H1 (cell line): ENCODE results near the gene RSBN1. TPM values are rescaled to one million over a fixed set of nuclear protein-coding genes. Genes with fewer than 3 reads are reported as not detected.
"Not testable (repeated sequence)": the region's sequence is repeated elsewhere in the genome, so short reads cannot be mapped to it uniquely, and the experiment has no call there.

Experiments used
- CTCF ChIA-PET: fragments of 300-600 bp; sonication (Branson Sonifier 250); formaldehyde crosslinking; loops from one replicate; lab custom pipeline; 2021; ENCODE audit not compliant: partially characterized antibody; lab: Charles Lee
- POLR2A ChIA-PET: fragments of 300-600 bp; sonication (Branson Sonifier 250); formaldehyde crosslinking; loops from one replicate; lab custom pipeline; 2021; ENCODE audit warnings: inconsistent platforms; ENCODE audit not compliant: partially characterized antibody; lab: Charles Lee
- DNase-seq, 2 experiments: peaks; one replicate each; pipeline versions ENCODE4 v3.0.0 to v3.0.0-alpha.2; 2010 to 2022; ENCODE audit warnings: low spot score in 2 of 2, low read depth in 1 of 2, mixed read lengths in 1 of 2
- FAIRE-seq: peaks from 2 replicates; lab custom pipeline; 2011; peaks lifted over from hg19 to GRCh38; lab: Jason Lieb, UNC
- H2AFZ ChIP-seq: 2 replicates; pipeline ENCODE4 v1.8.1; 2012; ENCODE audit warnings: low read length, inconsistent platforms
- H2AK5ac ChIP-seq: 2 replicates; pipeline ENCODE4 v1.6.1; 2013; ENCODE audit warnings: low read depth, low read length
- H2BK120ac ChIP-seq: replicated peaks from 2 replicates; pipeline ENCODE3; 2013; ENCODE audit warnings: low read depth, low read length, inconsistent platforms
- H2BK12ac ChIP-seq: 2 replicates; pipeline ENCODE4 v1.6.1; 2013; ENCODE audit warnings: low read depth, low read length
- H2BK15ac ChIP-seq: 2 replicates; pipeline ENCODE4 v1.6.1; 2013; ENCODE audit warnings: low read length
- H2BK20ac ChIP-seq: 2 replicates; pipeline ENCODE4 v1.6.1; 2013; ENCODE audit warnings: low read length
- H2BK5ac ChIP-seq: 2 replicates; pipeline ENCODE4 v1.6.1; 2013; ENCODE audit warnings: low read depth, low read length
- H3K14ac ChIP-seq: 2 replicates; pipeline ENCODE4 v1.6.1; 2013; ENCODE audit warnings: inconsistent platforms; ENCODE audit not compliant: insufficient read length
- H3K18ac ChIP-seq: 2 replicates; pipeline ENCODE4 v1.6.1; 2013; ENCODE audit warnings: low read length; ENCODE audit errors: extremely low read depth
- H3K23ac ChIP-seq: 2 replicates; pipeline ENCODE4 v1.6.1; 2013; ENCODE audit warnings: inconsistent platforms; ENCODE audit not compliant: insufficient read length
- H3K23me2 ChIP-seq: 2 replicates; pipeline ENCODE4 v1.6.1; 2013; ENCODE audit warnings: low read depth, low read length
- H3K27ac ChIP-seq: 2 replicates; pipeline ENCODE4 v1.6.1; 2011; ENCODE audit warnings: low read depth, low read length, inconsistent platforms
- H3K27me3 ChIP-seq, 4 experiments: replicated peaks in 1 of 4; 1 replicate in 1 of 4; 2 replicates in 3 of 4; pipeline versions ENCODE4 v1.6.1 to v1.8.1; 2011 to 2013; ENCODE audit warnings: low read length in 3 of 4, mild to moderate bottlenecking in 3 of 4, inconsistent platforms in 2 of 4, mixed read lengths in 2 of 4, moderate library complexity in 1 of 4; ENCODE audit not compliant: control insufficient read depth in 3 of 4, insufficient read depth in 3 of 4; ENCODE audit errors: extremely low read depth in 1 of 4
- H3K36me3 ChIP-seq, 4 experiments: 2 replicates each; pipeline versions ENCODE4 v1.6.1 to v1.8.1; 2011 to 2013; ENCODE audit warnings: mild to moderate bottlenecking in 4 of 4, low read length in 3 of 4, moderate library complexity in 2 of 4, control low read depth in 1 of 4, inconsistent platforms in 1 of 4; ENCODE audit not compliant: insufficient read depth in 4 of 4, control insufficient read depth in 2 of 4
- H3K4ac ChIP-seq: replicated peaks from 2 replicates; pipeline ENCODE3; 2013; ENCODE audit warnings: low read length, low read depth, mixed read lengths, inconsistent platforms; ENCODE audit not compliant: insufficient read length
- H3K4me1 ChIP-seq, 4 experiments: replicated peaks in 1 of 4; 1 replicate in 1 of 4; 2 replicates in 3 of 4; pipeline versions ENCODE4 v1.6.1 to v1.8.1; 2011 to 2013; ENCODE audit warnings: low read length in 3 of 4, inconsistent platforms in 2 of 4, mixed read lengths in 1 of 4; ENCODE audit not compliant: insufficient read depth in 4 of 4, control insufficient read depth in 3 of 4
- H3K4me2 ChIP-seq, 2 experiments: 2 replicates each; pipeline versions ENCODE4 v1.6.1 to v1.8.1; 2011 to 2013; ENCODE audit warnings: low read depth in 2 of 2, low read length in 2 of 2, control low read depth in 1 of 2, inconsistent platforms in 1 of 2, mild to moderate bottlenecking in 1 of 2; ENCODE audit not compliant: insufficient read depth in 1 of 2
- H3K4me3 ChIP-seq, 4 experiments: fragments of 200-600, 300-600 bp in 1 of 4; sonication (generic), shearing (Covaris generic), sonication (Bioruptor Twin) in 1 of 4; 2 replicates each; pipeline versions ENCODE4 v1.5.1 to v1.8.1; 2011 to 2016; ENCODE audit warnings: low read length in 4 of 4, low read depth in 3 of 4, control low read depth in 2 of 4, inconsistent platforms in 2 of 4, mild to moderate bottlenecking in 2 of 4, mixed read lengths in 1 of 4, moderate library complexity in 1 of 4; ENCODE audit not compliant: insufficient read depth in 2 of 4; ENCODE audit errors: extremely low read depth in 1 of 4
- H3K56ac ChIP-seq: replicated peaks from 2 replicates; pipeline ENCODE3; 2013; ENCODE audit warnings: low read depth, mild to moderate bottlenecking, mixed read lengths, low read length, inconsistent platforms; ENCODE audit not compliant: insufficient read length
- H3K79me1 ChIP-seq: 2 replicates; pipeline ENCODE4 v1.6.1; 2013; ENCODE audit warnings: low read depth, low read length, control low read depth
- H3K79me2 ChIP-seq, 2 experiments: 2 replicates each; pipeline versions ENCODE4 v1.6.1 to v1.8.1; 2012 to 2013; ENCODE audit warnings: low read length in 2 of 2, mild to moderate bottlenecking in 2 of 2, inconsistent platforms in 1 of 2; ENCODE audit not compliant: insufficient read depth in 2 of 2, control insufficient read depth in 1 of 2
- H3K9ac ChIP-seq, 4 experiments: replicated peaks in 1 of 4; 1 replicate in 1 of 4; 2 replicates in 3 of 4; pipeline versions ENCODE4 v1.6.1 to v1.8.1; 2011 to 2013; ENCODE audit warnings: low read depth in 3 of 4, low read length in 3 of 4, control low read depth in 2 of 4, mild to moderate bottlenecking in 2 of 4, moderate library complexity in 2 of 4, inconsistent platforms in 1 of 4; ENCODE audit errors: extremely low read depth in 1 of 4
- H3K9me3 ChIP-seq, 2 experiments: 2 replicates each; pipeline versions ENCODE4 v1.6.1 to v1.8.1; 2012 to 2013; ENCODE audit warnings: mild to moderate bottlenecking in 2 of 2, moderate library complexity in 2 of 2, control low read depth in 1 of 2, inconsistent platforms in 1 of 2, low read depth in 1 of 2, low read length in 1 of 2, mixed read lengths in 1 of 2; ENCODE audit not compliant: insufficient read depth in 2 of 2
- H4K20me1 ChIP-seq, 2 experiments: replicated peaks in 1 of 2; 2 replicates each; pipeline versions ENCODE3 to v1.8.1; 2011 to 2013; ENCODE audit warnings: inconsistent platforms in 2 of 2, low read length in 2 of 2, mild to moderate bottlenecking in 1 of 2; ENCODE audit not compliant: insufficient read depth in 2 of 2, control insufficient read depth in 1 of 2
- H4K5ac ChIP-seq: 2 replicates; pipeline ENCODE4 v1.6.1; 2013; ENCODE audit warnings: low read length, low read depth, mixed read lengths, inconsistent platforms; ENCODE audit not compliant: insufficient read length
- H4K8ac ChIP-seq: 2 replicates; pipeline ENCODE4 v1.8.0; 2013; ENCODE audit warnings: mild to moderate bottlenecking, moderate library complexity, low read length, inconsistent platforms; ENCODE audit not compliant: insufficient read depth; ENCODE audit errors: extremely low read depth
- H4K91ac ChIP-seq: replicated peaks from 2 replicates; pipeline ENCODE3; 2013; ENCODE audit warnings: low read length, mixed read lengths, inconsistent platforms; ENCODE audit not compliant: insufficient read length
- WGBS, 2 experiments: shearing (Covaris generic) in 1 of 2; methylation state at CpG; one replicate each; pipeline versions ENCODE4 v1.1.6 to v1.1.7; 2013 to 2015; ENCODE audit warnings: low lambda C conversion rate in 2 of 2, mixed read lengths in 2 of 2, inconsistent platforms in 1 of 2, low coverage in 1 of 2, missing lambda C conversion rate in 1 of 2; ENCODE audit not compliant: insufficient replicate concordance in 2 of 2, insufficient coverage in 1 of 2, insufficient read length in 1 of 2; ENCODE audit errors: extremely low coverage in 1 of 2, missing lambda C conversion rate in 1 of 2; 5-methylcytosine and 5-hydroxymethylcytosine counted together
- polyA plus RNA-seq, 7 experiments: library from polyadenylated mRNA; depleted of rRNA in 3 of 7; stranded (reverse) in 5 of 7; unstranded in 2 of 7; fragments of >200 nt in 5 of 7; fragments of 200-250 nt in 2 of 7; gene quantifications; 1 replicate in 5 of 7; 2 replicates in 1 of 7; 4 replicates in 1 of 7; pipeline versions ENCODE4 v1.2.1 to v1.2.3, GENCODE V29; 2011 to 2013; ENCODE audit warnings: missing spikeins in 2 of 7, mixed read lengths in 2 of 7
- total RNA-seq: library from RNA; stranded (reverse); fragmentation: NEBNext Ultra II Directional; extraction: Animal tissue kit (Norgen Biotek cat#: 25700); gene quantifications from 2 replicates; pipeline ENCODE4 v1.2.1, GENCODE V29; 2021

The RSBN1 gene
- total and polyA plus RNA-seq, 2 of the 8 experiments (the other 6 are each of a cell fraction or from before 2014, with no cell fraction given) = 4.2 to 17.6 TPM

- H3K23ac ChIP-seq, H2BK5ac ChIP-seq, H4K91ac ChIP-seq, H3K9me3 ChIP-seq, H3K79me2 ChIP-seq, H2BK15ac ChIP-seq, H3K27ac ChIP-seq, H3K79me1 ChIP-seq, H3K27me3 ChIP-seq, H3K4me2 ChIP-seq, DNase-seq, H2BK120ac ChIP-seq, H3K4me1 ChIP-seq, H3K4ac ChIP-seq, H3K4me3 ChIP-seq, FAIRE-seq, H3K9ac ChIP-seq, H3K23me2 ChIP-seq, CTCF ChIA-PET, H4K5ac ChIP-seq, H4K8ac ChIP-seq, H3K18ac ChIP-seq, H2AK5ac ChIP-seq, POLR2A ChIA-PET, H3K56ac ChIP-seq, H2AFZ ChIP-seq, H3K36me3 ChIP-seq, H3K14ac ChIP-seq, H2BK20ac ChIP-seq, H2BK12ac ChIP-seq, H4K20me1 ChIP-seq: not testable (repeated sequence)
- 100% methylated on average over 6 of the region's 6 CpGs; no CpG with 5 or more reads in 1 of the 2 experiments for WGBS, 2 experiments
Measured at GRCh38 chr1:113852694-113853093, 40.4 kb upstream of the RSBN1 start.
